HepG2 (cell line): ENCODE results near the gene GNG7. TPM values are rescaled to one million over a fixed set of nuclear protein-coding genes. Genes with fewer than 3 reads are reported as not detected.

Experiments
- DNMT1 ChIP-seq: sonication (generic); formaldehyde crosslinking; IDR thresholded peaks from 2 replicates; pipeline ENCODE4 v1.5.1; 2020; ENCODE audit warnings: mild to moderate bottlenecking, missing genetic modification reagents
- FOSL1 ChIP-seq: sonication (generic); formaldehyde crosslinking; IDR thresholded peaks from 2 replicates; pipeline ENCODE4 v1.9.0; 2021; ENCODE audit warnings: missing genetic modification reagents, borderline replicate concordance
- GATAD1 ChIP-seq: IDR thresholded peaks from 2 replicates; pipeline ENCODE4 v1.6.1; 2016; ENCODE audit warnings: missing genetic modification reagents, missing compliant biosample characterization
- RAD51 ChIP-seq: fragments of 450-650 bp; IDR thresholded peaks from 2 replicates; pipeline ENCODE4 v1.6.1; 2016; ENCODE audit warnings: borderline replicate concordance
- RELA ChIP-seq: sonication (generic); formaldehyde crosslinking; IDR thresholded peaks from 2 replicates; pipeline ENCODE4 v1.4.0; 2020; ENCODE audit warnings: missing genetic modification reagents
- SIN3B ChIP-seq: fragments of 150-350 bp; IDR thresholded peaks from 2 replicates; pipeline ENCODE4 v1.6.1; 2014; ENCODE audit warnings: low read length
- ZBTB7B ChIP-seq: sonication (generic); formaldehyde crosslinking; IDR thresholded peaks from 2 replicates; pipeline ENCODE4 v1.4.0; 2020; ENCODE audit warnings: missing genetic modification reagents
- ZMYM4 ChIP-seq: sonication (generic); formaldehyde crosslinking; IDR thresholded peaks from 2 replicates; pipeline ENCODE4 v1.8.1; 2023; ENCODE audit warnings: mild to moderate bottlenecking, missing genetic modification reagents
- ZNF12 ChIP-seq: sonication (generic); formaldehyde crosslinking; IDR thresholded peaks from 2 replicates; pipeline ENCODE4 v1.5.0; 2020; ENCODE audit warnings: missing genetic modification reagents
- ZNF232 ChIP-seq: sonication (generic); formaldehyde crosslinking; IDR thresholded peaks from 2 replicates; pipeline ENCODE4 v1.4.0; 2020; ENCODE audit warnings: missing genetic modification reagents, borderline replicate concordance
- ZNF549 ChIP-seq: sonication (generic); formaldehyde crosslinking; IDR thresholded peaks from 2 replicates; pipeline ENCODE4 v1.5.0; 2020; ENCODE audit warnings: missing genetic modification reagents
- ZNF589 ChIP-seq: sonication (generic); formaldehyde crosslinking; conservative IDR thresholded peaks from 2 replicates; pipeline ENCODE4 v1.8.0; 2022; ENCODE audit warnings: mild to moderate bottlenecking, moderate library complexity, missing genetic modification reagents
- ZNF607 ChIP-seq: sonication (generic); formaldehyde crosslinking; IDR thresholded peaks from 2 replicates; pipeline ENCODE4 v1.5.1; 2020; ENCODE audit warnings: missing genetic modification reagents, mild to moderate bottlenecking, borderline replicate concordance
- ZNF724P ChIP-seq: sonication (generic); formaldehyde crosslinking; IDR thresholded peaks from 2 replicates; pipeline ENCODE4 v1.8.0; 2022; ENCODE audit warnings: missing genetic modification reagents, borderline replicate concordance
- ZNF777 ChIP-seq: sonication (generic); formaldehyde crosslinking; IDR thresholded peaks from 2 replicates; pipeline ENCODE4 v1.4.0; 2020; ENCODE audit warnings: missing genetic modification reagents
- polyA plus RNA-seq, 8 experiments: library from polyadenylated mRNA; depleted of rRNA in 3 of 8; stranded (reverse) in 7 of 8; unstranded in 1 of 8; fragments of >200 nt; fragmentation: Illumina TruSeq in 4 of 8; extraction: Trizol in 4 of 8; gene quantifications; 2 replicates each; pipeline versions ENCODE4 v1.2.1 to v1.2.3, GENCODE V29; 2011 to 2016; ENCODE audit warnings: low read depth in 4 of 8, missing spikeins in 1 of 8, mixed read lengths in 1 of 8; ENCODE audit not compliant: insufficient read depth in 1 of 8
- total RNA-seq, 5 experiments: library from RNA; depleted of rRNA; stranded (reverse); fragments of >200 nt; fragmentation: Illumina TruSeq; extraction: Trizol; gene quantifications; 2 replicates each; pipeline ENCODE4 v1.2.3, GENCODE V29; 2016; ENCODE audit warnings: low read depth in 1 of 5
- TF ChIP-seq, protein P1 (sequence below): sonication (generic); formaldehyde crosslinking; IDR thresholded peaks from one replicate; pipeline ENCODE4 v1.5.1; 2020; ENCODE audit warnings: mild to moderate bottlenecking, missing genetic modification reagents; ENCODE audit errors: not compliant biosample characterization
- TF ChIP-seq, protein P2 (sequence below): sonication (generic); formaldehyde crosslinking; IDR thresholded peaks from 2 replicates; pipeline ENCODE4 v1.5.0; 2020; ENCODE audit warnings: mild to moderate bottlenecking, missing genetic modification reagents
- TF ChIP-seq, protein P3 (sequence below): sonication (generic); formaldehyde crosslinking; IDR thresholded peaks from 2 replicates; pipeline ENCODE4 v1.4.0; 2020; ENCODE audit warnings: missing genetic modification reagents, borderline replicate concordance

The GNG7 gene
- total and polyA plus RNA-seq, 2 of the 13 experiments (the other 11 are each of a cell fraction or from before 2014, with no cell fraction given) = 1.4 to 3.3 TPM

DNA sequence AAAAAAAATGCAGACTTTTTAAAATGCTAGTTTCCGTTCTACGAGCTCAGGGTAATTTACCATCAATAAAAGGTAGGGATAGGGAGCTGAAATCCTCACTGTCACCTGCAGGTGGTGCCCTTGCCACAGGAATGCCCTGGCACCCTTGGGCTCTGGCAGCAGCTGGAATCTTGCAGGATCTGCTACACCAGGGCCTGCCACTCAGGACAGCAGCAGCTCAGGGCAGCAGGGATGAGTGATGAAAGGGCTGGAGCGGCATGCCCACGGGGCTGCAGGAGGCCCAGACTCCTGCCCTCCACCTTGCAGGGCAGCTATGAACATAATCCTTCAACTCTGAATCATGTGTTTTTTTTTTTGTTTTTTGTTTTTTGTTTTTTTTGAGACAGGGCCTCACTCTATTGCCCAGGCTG is 54.0 kb downstream of the GNG7 start (continued):
- TF ChIP-seq, protein P1, sequence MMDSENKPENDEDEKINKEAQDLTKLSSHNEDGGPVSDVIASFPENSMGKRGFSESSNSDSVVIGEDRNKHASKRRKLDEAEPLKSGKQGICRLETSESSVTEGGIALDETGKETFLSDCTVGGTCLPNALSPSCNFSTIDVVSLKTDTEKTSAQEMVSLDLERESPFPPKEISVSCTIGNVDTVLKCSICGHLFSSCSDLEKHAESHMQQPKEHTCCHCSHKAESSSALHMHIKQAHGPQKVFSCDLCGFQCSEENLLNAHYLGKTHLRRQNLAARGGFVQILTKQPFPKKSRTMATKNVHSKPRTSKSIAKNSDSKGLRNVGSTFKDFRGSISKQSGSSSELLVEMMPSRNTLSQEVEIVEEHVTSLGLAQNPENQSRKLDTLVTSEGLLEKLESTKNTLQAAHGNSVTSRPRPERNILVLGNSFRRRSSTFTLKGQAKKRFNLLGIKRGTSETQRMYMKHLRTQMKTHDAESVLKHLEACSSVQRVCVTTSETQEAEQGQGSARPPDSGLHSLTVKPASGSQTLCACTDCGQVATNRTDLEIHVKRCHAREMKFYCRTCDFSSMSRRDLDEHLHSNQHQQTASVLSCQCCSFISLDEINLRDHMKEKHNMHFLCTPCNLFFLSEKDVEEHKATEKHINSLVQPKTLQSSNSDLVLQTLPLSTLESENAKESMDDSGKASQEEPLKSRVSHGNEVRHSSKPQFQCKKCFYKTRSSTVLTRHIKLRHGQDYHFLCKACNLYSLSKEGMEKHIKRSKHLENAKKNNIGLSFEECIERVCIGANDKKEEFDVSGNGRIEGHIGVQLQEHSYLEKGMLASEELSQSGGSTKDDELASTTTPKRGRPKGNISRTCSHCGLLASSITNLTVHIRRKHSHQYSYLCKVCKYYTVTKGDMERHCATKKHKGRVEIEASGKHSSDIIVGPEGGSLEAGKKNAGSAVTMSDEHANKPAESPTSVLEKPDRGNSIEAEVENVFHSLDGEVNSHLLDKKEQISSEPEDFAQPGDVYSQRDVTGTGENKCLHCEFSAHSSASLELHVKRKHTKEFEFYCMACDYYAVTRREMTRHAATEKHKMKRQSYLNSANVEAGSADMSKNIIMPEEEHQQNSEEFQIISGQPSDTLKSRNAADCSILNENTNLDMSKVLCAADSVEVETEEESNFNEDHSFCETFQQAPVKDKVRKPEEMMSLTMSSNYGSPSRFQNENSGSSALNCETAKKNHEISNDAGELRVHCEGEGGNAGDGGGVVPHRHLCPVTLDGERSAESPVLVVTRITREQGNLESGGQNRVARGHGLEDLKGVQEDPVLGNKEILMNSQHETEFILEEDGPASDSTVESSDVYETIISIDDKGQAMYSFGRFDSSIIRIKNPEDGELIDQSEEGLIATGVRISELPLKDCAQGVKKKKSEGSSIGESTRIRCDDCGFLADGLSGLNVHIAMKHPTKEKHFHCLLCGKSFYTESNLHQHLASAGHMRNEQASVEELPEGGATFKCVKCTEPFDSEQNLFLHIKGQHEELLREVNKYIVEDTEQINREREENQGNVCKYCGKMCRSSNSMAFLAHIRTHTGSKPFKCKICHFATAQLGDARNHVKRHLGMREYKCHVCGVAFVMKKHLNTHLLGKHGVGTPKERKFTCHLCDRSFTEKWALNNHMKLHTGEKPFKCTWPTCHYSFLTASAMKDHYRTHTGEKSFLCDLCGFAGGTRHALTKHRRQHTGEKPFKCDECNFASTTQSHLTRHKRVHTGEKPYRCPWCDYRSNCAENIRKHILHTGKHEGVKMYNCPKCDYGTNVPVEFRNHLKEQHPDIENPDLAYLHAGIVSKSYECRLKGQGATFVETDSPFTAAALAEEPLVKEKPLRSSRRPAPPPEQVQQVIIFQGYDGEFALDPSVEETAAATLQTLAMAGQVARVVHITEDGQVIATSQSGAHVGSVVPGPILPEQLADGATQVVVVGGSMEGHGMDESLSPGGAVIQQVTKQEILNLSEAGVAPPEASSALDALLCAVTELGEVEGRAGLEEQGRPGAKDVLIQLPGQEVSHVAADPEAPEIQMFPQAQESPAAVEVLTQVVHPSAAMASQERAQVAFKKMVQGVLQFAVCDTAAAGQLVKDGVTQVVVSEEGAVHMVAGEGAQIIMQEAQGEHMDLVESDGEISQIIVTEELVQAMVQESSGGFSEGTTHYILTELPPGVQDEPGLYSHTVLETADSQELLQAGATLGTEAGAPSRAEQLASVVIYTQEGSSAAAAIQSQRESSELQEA (CRISPR knock-in tag) = no peak
- TF ChIP-seq ZNF777 (CRISPR knock-in tag) = no peak
- TF ChIP-seq ZMYM4 (CRISPR knock-in tag) = no peak
- no peak for TF ChIP-seq ZNF232 (CRISPR knock-in tag)
- no peak for TF ChIP-seq ZNF607 (CRISPR knock-in tag)
- no peak for TF ChIP-seq FOSL1 (CRISPR knock-in tag)
- no peak for TF ChIP-seq SIN3B
- peak; percentile 31; the same call in 1 of the 2 replicates for TF ChIP-seq ZNF12 (CRISPR knock-in tag)
- TF ChIP-seq ZNF724P (CRISPR knock-in tag) = no peak
- TF ChIP-seq ZNF589 (CRISPR knock-in tag) = no peak
- no peak for TF ChIP-seq RAD51
- no peak for TF ChIP-seq RELA
- TF ChIP-seq, protein P2, sequence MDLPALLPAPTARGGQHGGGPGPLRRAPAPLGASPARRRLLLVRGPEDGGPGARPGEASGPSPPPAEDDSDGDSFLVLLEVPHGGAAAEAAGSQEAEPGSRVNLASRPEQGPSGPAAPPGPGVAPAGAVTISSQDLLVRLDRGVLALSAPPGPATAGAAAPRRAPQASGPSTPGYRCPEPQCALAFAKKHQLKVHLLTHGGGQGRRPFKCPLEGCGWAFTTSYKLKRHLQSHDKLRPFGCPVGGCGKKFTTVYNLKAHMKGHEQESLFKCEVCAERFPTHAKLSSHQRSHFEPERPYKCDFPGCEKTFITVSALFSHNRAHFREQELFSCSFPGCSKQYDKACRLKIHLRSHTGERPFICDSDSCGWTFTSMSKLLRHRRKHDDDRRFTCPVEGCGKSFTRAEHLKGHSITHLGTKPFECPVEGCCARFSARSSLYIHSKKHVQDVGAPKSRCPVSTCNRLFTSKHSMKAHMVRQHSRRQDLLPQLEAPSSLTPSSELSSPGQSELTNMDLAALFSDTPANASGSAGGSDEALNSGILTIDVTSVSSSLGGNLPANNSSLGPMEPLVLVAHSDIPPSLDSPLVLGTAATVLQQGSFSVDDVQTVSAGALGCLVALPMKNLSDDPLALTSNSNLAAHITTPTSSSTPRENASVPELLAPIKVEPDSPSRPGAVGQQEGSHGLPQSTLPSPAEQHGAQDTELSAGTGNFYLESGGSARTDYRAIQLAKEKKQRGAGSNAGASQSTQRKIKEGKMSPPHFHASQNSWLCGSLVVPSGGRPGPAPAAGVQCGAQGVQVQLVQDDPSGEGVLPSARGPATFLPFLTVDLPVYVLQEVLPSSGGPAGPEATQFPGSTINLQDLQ (CRISPR knock-in tag) = no peak
- TF ChIP-seq ZNF549 (CRISPR knock-in tag) = no peak
- TF ChIP-seq GATAD1 (CRISPR knock-in tag) = peak; percentile 41; the same call in 1 of the 2 replicates
- no peak for TF ChIP-seq ZBTB7B (CRISPR knock-in tag)
- TF ChIP-seq, protein P3, sequence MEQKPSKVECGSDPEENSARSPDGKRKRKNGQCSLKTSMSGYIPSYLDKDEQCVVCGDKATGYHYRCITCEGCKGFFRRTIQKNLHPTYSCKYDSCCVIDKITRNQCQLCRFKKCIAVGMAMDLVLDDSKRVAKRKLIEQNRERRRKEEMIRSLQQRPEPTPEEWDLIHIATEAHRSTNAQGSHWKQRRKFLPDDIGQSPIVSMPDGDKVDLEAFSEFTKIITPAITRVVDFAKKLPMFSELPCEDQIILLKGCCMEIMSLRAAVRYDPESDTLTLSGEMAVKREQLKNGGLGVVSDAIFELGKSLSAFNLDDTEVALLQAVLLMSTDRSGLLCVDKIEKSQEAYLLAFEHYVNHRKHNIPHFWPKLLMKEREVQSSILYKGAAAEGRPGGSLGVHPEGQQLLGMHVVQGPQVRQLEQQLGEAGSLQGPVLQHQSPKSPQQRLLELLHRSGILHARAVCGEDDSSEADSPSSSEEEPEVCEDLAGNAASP = no peak
- 0 out of 2 replicates have a peak, but pooled peaks have one; percentile 26 for TF ChIP-seq DNMT1 (CRISPR knock-in tag)
